GM19240 (cell line): Measurements from ENCODE around the gene ABHD6.
"Not testable (repeated sequence)": the region's sequence is repeated elsewhere in the genome, so short reads cannot be mapped to it uniquely, and the experiment has no call there.

Source experiments
- DNase-seq: peaks from one replicate; pipeline ENCODE4 v3.0.0; 2011; ENCODE audit warnings: low spot score; ENCODE audit not compliant: insufficient read length

The ABHD6 gene

GRCh38 chr3:58273362-58273761, 35.8 kb downstream of the ABHD6 start:
- not testable (repeated sequence) for DNase-seq

GRCh38 chr3:58274027-58274614, 36.5 kb downstream of the ABHD6 start:
- DNase-seq = no peak

- no peak for DNase-seq
Measured at GRCh38 chr3:58281069-58281468, 43.5 kb downstream of the ABHD6 start.

GRCh38 chr3:58285334-58285733, 47.7 kb downstream of the ABHD6 start:
- DNase-seq = no peak

- no peak for DNase-seq
Measured at GRCh38 chr3:58287354-58287753, 49.8 kb downstream of the ABHD6 start.

GRCh38 chr3:58288011-58288728, 50.6 kb downstream of the ABHD6 start:
- DNase-seq = no peak

GRCh38 chr3:58288964-58289613, 51.5 kb downstream of the ABHD6 start:
- DNase-seq = not testable (repeated sequence)

- DNase-seq = not testable (repeated sequence)
Measured at GRCh38 chr3:58290446-58290845, 52.9 kb downstream of the ABHD6 start.

GRCh38 chr3:58291671-58292338, 54.2 kb downstream of the ABHD6 start:
- DNase-seq = no peak

- DNase-seq = no peak
Measured at GRCh38 chr3:58292866-58293265, 55.3 kb downstream of the ABHD6 start.

GRCh38 chr3:58293516-58293915, 55.9 kb downstream of the ABHD6 start:
- DNase-seq = no peak

GRCh38 chr3:58296269-58296668, 58.7 kb downstream of the ABHD6 start:
- no peak for DNase-seq

GRCh38 chr3:58296843-58297242, 59.3 kb downstream of the ABHD6 start:
- no peak for DNase-seq

- no peak for DNase-seq
Measured at GRCh38 chr3:58298190-58298589, 60.6 kb downstream of the ABHD6 start.

- no peak for DNase-seq
Measured at GRCh38 chr3:58299075-58299474, 61.5 kb downstream of the ABHD6 start.

GRCh38 chr3:58299839-58300516, 62.4 kb downstream of the ABHD6 start:
- no peak for DNase-seq

GRCh38 chr3:58305882-58306711, 68.5 kb downstream of the ABHD6 start, which contains the start of the genes HTD2 and RPP14:
Gene HTD2, plus strand, starts transcription at chr3:58306520. Its CDS starts 11,094 bp downstream, at chr3:58317614.
Gene RPP14, plus strand, starts transcription at chr3:58306245. Its CDS starts 4,085 bp downstream, at chr3:58310330.
- peak; percentile 83 for DNase-seq

GRCh38 chr3:58307639-58308215, 70.1 kb downstream of the ABHD6 start:
- no peak for DNase-seq

- DNase-seq = no peak
Measured at GRCh38 chr3:58308728-58309127, 71.1 kb downstream of the ABHD6 start.

- DNase-seq = no peak
Measured at GRCh38 chr3:58317811-58318210, 80.2 kb downstream of the ABHD6 start.
